Progenitor cell of endocrine pancreas (in vitro differentiated cells): ENCODE data around the gene DNAJB14. TPM values are rescaled to one million over a fixed set of nuclear protein-coding genes. Genes with fewer than 3 reads are reported as not detected.

ENCODE experiments used
- DNase-seq: peaks from one replicate; pipeline ENCODE4 v3.0.0; 2021; ENCODE audit warnings: low spot score; ENCODE audit not compliant: unreplicated experiment
- H3K27ac Mint-ChIP-seq: 2 replicates; pipeline ENCODE4 v1.8.0; 2021; ENCODE audit warnings: mild to moderate bottlenecking, moderate library complexity, mixed read lengths
- H3K27me3 Mint-ChIP-seq: 2 replicates; pipeline ENCODE4 v1.8.0; 2021; ENCODE audit warnings: mixed read lengths
- H3K36me3 Mint-ChIP-seq: 2 replicates; pipeline ENCODE4 v1.8.0; 2022; ENCODE audit warnings: mixed read lengths; ENCODE audit not compliant: insufficient read depth
- H3K4me1 Mint-ChIP-seq: 2 replicates; pipeline ENCODE4 v1.8.0; 2021; ENCODE audit warnings: low read depth, mixed read lengths
- H3K4me3 Mint-ChIP-seq: 2 replicates; pipeline ENCODE4 v1.8.0; 2021; ENCODE audit warnings: low read depth, mild to moderate bottlenecking, moderate library complexity, mixed read lengths
- H3K9me3 Mint-ChIP-seq: 2 replicates; pipeline ENCODE4 v1.8.0; 2021; ENCODE audit warnings: low read depth, mixed read lengths
- CTCF ChIP-seq: fragments of 200-600 bp; sonication (generic); IDR thresholded peaks from one replicate; pipeline ENCODE4 v1.5.0; 2021; ENCODE audit warnings: antibody characterized with exemption, mild to moderate bottlenecking; ENCODE audit not compliant: unreplicated experiment
- total RNA-seq: library from RNA; stranded (reverse); gene quantifications from 2 replicates; pipeline ENCODE4 v1.2.1, GENCODE V29; 2021

Gene DNAJB14
- total RNA-seq, 1 donor from 2014 or later, result 41.7 TPM

GRCh38 chr4:99917575-99917974 is 28.8 kb downstream of the DNAJB14 start:
- DNase-seq, result no peak
- peaks cover 7% of the 10 kb centered on the region for H3K9me3 Mint-ChIP-seq
- H3K4me1 Mint-ChIP-seq, result no peaks in the 10 kb centered on the region
- no peaks in the 10 kb centered on the region for H3K27me3 Mint-ChIP-seq
- no peak overlapping the region for H3K4me3 Mint-ChIP-seq
- H3K36me3 Mint-ChIP-seq, result peaks cover 29% of the 10 kb centered on the region
- H3K27ac Mint-ChIP-seq, result no peak overlapping the region
- TF ChIP-seq CTCF, result no peak

GRCh38 chr4:99915449-99915848 is 31.0 kb downstream of the DNAJB14 start:
- H3K4me3 Mint-ChIP-seq, result no peak overlapping the region
- H3K27ac Mint-ChIP-seq, result no peak overlapping the region
- H3K4me1 Mint-ChIP-seq, result no peaks in the 10 kb centered on the region
- H3K9me3 Mint-ChIP-seq, result peaks cover 7% of the 10 kb centered on the region
- H3K27me3 Mint-ChIP-seq, result no peaks in the 10 kb centered on the region
- no peak for DNase-seq
- peaks cover 29% of the 10 kb centered on the region for H3K36me3 Mint-ChIP-seq
- TF ChIP-seq CTCF, result no peak

GRCh38 chr4:99894998-99895397 is 51.4 kb downstream of the DNAJB14 start:
- Mint-ChIP-seq H3K9me3 (no peaks in the 10 kb centered on the region), H3K4me3 (peak overlapping the region; percentile 99), H3K36me3 (peaks cover 4% of the 10 kb centered on the region), H3K27me3 (no peaks in the 10 kb centered on the region), H3K27ac (peak overlapping the region; percentile 94), H3K4me1 (peaks cover 15% of the 10 kb centered on the region)
- no peak for DNase-seq
- TF ChIP-seq CTCF, result no peak

GRCh38 chr4:99894161-99894997 is 52.0 kb downstream of the DNAJB14 start, which contains the start of gene LAMTOR3:
Gene LAMTOR3 (minus strand): TSS chr4:99894427. CDS start chr4:99893963, 464 bp downstream.
- Mint-ChIP-seq H3K36me3 (peaks cover 4% of the 10 kb centered on the region), H3K27ac (peak within 1 kb of the TSS; percentile 99), H3K27me3 (no peaks in the 10 kb centered on the region), H3K4me1 (peaks cover 15% of the 10 kb centered on the region), H3K4me3 (peak within 1 kb of the TSS; percentile 99), H3K9me3 (no peaks in the 10 kb centered on the region)
- TF ChIP-seq CTCF, result no peak
- DNase-seq, result peak; percentile 62

GRCh38 chr4:99893839-99894160 is 52.6 kb downstream of the DNAJB14 start:
- no peak for TF ChIP-seq CTCF
- Mint-ChIP-seq H3K9me3 (no peaks in the 10 kb centered on the region), H3K36me3 (peaks cover 4% of the 10 kb centered on the region), H3K27me3 (no peaks in the 10 kb centered on the region), H3K4me3 (peak overlapping the region; percentile 99), H3K27ac (peak overlapping the region; percentile 99), H3K4me1 (peaks cover 15% of the 10 kb centered on the region)
- no peak for DNase-seq
